Measurements from ENCODE around the gene RFX7.
"Not testable (repeated sequence)": the region's sequence is repeated elsewhere in the genome, so short reads cannot be mapped to it uniquely, and the experiment has no call there.

Gene RFX7

DNA sequence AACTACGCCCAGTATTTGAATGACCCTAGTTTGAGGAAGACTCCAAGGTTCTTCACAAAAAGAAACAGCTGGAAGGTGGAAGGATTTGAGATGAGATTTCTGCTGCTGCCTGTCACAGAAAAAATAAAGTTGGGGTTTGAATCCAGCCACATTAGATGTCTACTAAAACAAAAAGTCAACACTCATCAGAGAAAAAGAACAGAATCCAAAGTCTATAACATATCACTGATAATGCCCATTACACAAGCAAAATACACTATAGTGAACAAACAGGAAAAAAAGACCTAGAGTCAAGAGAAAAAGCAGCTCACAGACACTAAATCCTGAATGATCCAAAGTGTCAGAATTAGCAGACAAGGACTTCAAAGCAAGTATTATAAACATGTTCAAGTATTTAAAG, 56.0 kb downstream of the RFX7 start:
- H3K36me3 ChIP-seq (ENCODE audit: control insufficient read depth, insufficient read depth, low read length), result no peaks in the 10 kb centered on the region
- no peaks in the 10 kb centered on the region for H3K4me1 ChIP-seq (ENCODE audit: control insufficient read depth, insufficient read depth, low read length)
- no peak overlapping the region for H3K4me3 ChIP-seq (ENCODE audit: low read length)
- H3K9ac ChIP-seq (ENCODE audit: low read length), result no peak overlapping the region
- no peak overlapping the region for H3K27ac ChIP-seq (ENCODE audit: low read depth, low read length)
- H3K27me3 ChIP-seq (ENCODE audit: control insufficient read depth, insufficient read depth, low read length), result no peaks in the 10 kb centered on the region

DNA sequence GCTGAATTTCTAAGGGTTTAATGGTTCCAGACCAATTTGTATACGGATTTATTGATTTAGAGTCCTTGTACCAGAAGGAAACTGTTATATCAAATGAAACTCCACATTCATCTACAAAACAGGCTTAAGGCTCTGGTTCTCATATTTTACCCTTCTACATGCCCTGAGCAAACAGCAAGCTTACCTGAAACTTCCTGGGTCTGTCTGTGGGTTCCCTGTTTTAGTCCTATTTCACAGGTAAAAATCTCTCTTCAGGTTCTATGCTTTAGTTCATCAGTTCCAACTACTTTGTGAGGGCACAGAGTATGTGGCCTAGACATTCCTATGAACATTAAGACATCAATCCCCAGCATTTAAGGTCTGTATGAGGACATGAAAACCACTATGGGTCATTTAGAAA, 57.7 kb downstream of the RFX7 start:
- Histone ChIP-seq H3K4me1 (ENCODE audit: control insufficient read depth, insufficient read depth, low read length) (no peaks in the 10 kb centered on the region), H3K27ac (ENCODE audit: low read depth, low read length) (no peak overlapping the region), H3K4me3 (ENCODE audit: low read length) (no peak overlapping the region), H3K9ac (ENCODE audit: low read length) (no peak overlapping the region), H3K27me3 (ENCODE audit: control insufficient read depth, insufficient read depth, low read length) (no peaks in the 10 kb centered on the region), H3K36me3 (ENCODE audit: control insufficient read depth, insufficient read depth, low read length) (no peaks in the 10 kb centered on the region)

DNA sequence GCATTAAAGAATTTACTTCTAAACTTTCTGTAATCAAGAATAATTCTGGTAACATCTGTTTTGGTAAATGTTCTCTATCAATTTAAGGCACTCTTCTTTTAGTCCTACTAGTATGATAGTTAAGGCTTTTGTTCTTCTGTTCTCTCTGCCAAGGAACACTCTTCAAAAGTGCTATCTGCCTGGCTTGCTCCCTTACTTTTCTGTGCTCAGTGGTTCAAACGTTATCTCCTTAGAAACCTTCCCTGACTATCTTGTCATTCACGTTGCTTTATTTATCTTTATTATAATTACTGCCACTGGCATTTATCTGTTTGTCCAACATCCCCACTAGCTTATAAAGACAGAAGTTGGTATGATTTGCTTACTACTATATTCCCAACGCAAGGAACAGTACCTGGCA, 59.2 kb downstream of the RFX7 start:
- H3K4me1 ChIP-seq (ENCODE audit: control insufficient read depth, insufficient read depth, low read length), result no peaks in the 10 kb centered on the region
- H3K36me3 ChIP-seq (ENCODE audit: control insufficient read depth, insufficient read depth, low read length), result no peaks in the 10 kb centered on the region
- no peaks in the 10 kb centered on the region for H3K27me3 ChIP-seq (ENCODE audit: control insufficient read depth, insufficient read depth, low read length)
- H3K9ac ChIP-seq (ENCODE audit: low read length), result no peak overlapping the region
- no peak overlapping the region for H3K4me3 ChIP-seq (ENCODE audit: low read length)
- H3K27ac ChIP-seq (ENCODE audit: low read depth, low read length), result no peak overlapping the region

DNA sequence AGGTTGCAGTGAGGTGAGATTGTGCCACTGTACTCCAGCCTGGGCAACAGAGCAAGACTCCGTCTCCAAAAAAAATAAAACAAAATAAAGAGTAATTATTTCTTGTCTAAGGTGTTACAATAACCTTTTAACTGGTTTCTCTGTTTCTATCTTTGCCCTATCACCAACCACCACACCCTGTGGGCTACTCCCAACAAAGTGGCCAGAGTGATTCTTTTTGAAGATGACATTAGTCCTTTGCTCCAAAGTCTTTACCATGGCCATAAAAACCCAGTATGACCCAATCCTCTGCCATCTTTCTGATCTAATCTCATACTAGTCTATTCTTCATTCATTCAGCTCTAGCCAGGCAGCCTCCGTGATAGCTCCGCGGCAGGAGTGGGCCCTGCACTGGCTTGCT, 62.8 kb downstream of the RFX7 start:
- H3K27ac ChIP-seq (ENCODE audit: low read depth, low read length), result no peak overlapping the region
- H3K9ac ChIP-seq (ENCODE audit: low read length), result no peak overlapping the region
- no peaks in the 10 kb centered on the region for H3K4me1 ChIP-seq (ENCODE audit: control insufficient read depth, insufficient read depth, low read length)
- no peak overlapping the region for H3K4me3 ChIP-seq (ENCODE audit: low read length)
- no peaks in the 10 kb centered on the region for H3K27me3 ChIP-seq (ENCODE audit: control insufficient read depth, insufficient read depth, low read length)
- no peaks in the 10 kb centered on the region for H3K36me3 ChIP-seq (ENCODE audit: control insufficient read depth, insufficient read depth, low read length)

DNA sequence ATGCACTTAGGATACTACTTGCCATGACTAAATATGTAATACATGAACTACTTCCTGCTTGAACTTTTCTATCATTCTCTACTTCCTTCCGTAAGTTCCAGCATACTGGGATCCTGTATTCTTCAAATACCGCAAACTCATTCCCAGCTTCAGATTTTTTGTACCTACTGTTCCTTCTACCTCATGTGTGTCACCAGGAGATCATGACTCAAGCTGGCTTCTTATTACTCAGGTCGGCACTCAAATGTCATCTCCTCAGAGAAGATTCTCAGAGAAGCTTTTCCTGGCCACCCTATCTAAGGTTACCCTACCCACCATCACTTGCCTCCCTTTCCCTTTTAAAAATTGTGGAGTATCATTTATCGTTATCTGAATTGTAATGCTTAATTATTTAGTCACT, 66.7 kb downstream of the RFX7 start:
- no peak overlapping the region for H3K9ac ChIP-seq (ENCODE audit: low read length)
- H3K27me3 ChIP-seq (ENCODE audit: control insufficient read depth, insufficient read depth, low read length), result no peaks in the 10 kb centered on the region
- H3K4me3 ChIP-seq (ENCODE audit: low read length), result no peak overlapping the region
- H3K27ac ChIP-seq (ENCODE audit: low read depth, low read length), result no peak overlapping the region
- H3K36me3 ChIP-seq (ENCODE audit: control insufficient read depth, insufficient read depth, low read length), result no peaks in the 10 kb centered on the region
- no peaks in the 10 kb centered on the region for H3K4me1 ChIP-seq (ENCODE audit: control insufficient read depth, insufficient read depth, low read length)

DNA sequence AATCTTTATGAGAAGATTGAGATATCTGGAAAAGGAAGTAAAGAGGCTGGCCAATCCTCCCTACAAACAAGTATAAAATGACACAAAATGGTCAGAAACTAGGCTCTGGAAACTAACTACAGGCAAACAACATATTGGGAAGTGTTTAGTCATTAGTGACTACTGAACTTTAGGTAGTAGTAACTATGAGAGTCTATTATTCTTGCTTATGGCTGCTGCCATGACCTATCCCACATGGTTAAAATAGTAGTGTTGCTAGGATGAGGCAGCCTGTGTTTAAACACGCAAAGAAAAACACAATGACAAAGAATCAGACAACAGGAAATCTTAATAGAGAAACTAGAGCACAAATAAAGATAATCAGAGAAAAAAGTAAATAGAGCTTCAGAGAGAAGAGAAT, 67.9 kb downstream of the RFX7 start:
- Histone ChIP-seq H3K27me3 (ENCODE audit: control insufficient read depth, insufficient read depth, low read length) (no peaks in the 10 kb centered on the region), H3K4me1 (ENCODE audit: control insufficient read depth, insufficient read depth, low read length) (no peaks in the 10 kb centered on the region), H3K27ac (ENCODE audit: low read depth, low read length) (no peak overlapping the region), H3K9ac (ENCODE audit: low read length) (no peak overlapping the region), H3K36me3 (ENCODE audit: control insufficient read depth, insufficient read depth, low read length) (no peaks in the 10 kb centered on the region), H3K4me3 (ENCODE audit: low read length) (no peak overlapping the region)

DNA sequence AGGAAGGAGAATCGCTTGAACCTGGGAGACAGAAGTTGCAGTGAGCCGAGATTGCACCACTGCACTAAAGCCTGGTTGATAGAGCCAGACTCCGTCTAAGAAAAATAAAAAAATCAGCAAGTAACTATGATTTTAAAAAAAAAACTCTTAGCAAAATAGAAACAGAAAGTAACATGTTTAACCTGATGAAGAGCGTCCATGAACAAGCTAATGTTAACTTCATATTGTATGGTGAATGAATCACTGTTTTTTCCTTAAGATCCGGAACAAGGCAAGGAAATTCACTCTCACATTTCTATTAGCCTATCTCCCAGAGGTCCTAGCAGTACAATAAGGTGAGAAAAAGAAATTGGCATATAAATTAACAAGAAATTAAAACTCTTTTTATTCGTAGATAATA, 69.0 kb downstream of the RFX7 start:
- H3K4me3 ChIP-seq (ENCODE audit: low read length), result no peak overlapping the region
- H3K36me3 ChIP-seq (ENCODE audit: control insufficient read depth, insufficient read depth, low read length), result no peaks in the 10 kb centered on the region
- H3K9ac ChIP-seq (ENCODE audit: low read length), result no peak overlapping the region
- no peak overlapping the region for H3K27ac ChIP-seq (ENCODE audit: low read depth, low read length)
- H3K27me3 ChIP-seq (ENCODE audit: control insufficient read depth, insufficient read depth, low read length), result no peaks in the 10 kb centered on the region
- no peaks in the 10 kb centered on the region for H3K4me1 ChIP-seq (ENCODE audit: control insufficient read depth, insufficient read depth, low read length)

DNA sequence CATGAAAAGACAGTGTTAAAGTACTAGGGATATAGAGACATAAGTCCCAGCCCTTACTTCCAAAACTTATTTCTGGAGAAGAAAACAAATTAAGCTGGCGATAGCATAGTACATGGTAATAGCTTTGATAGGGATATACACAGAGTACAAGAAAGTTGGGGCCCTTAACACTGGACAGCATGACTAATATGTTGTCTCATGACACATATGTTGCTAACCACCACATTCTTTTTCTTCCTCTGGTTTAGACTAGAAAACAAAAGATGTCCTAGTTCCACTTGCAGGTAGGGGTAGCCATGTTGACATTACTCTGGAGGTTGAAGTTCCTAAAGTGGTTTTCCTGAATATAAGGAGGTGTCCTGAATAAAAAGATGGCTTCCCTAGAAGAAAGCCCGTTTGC, 75.3 kb downstream of the RFX7 start:
- Histone ChIP-seq H3K9ac (ENCODE audit: low read length) (no peak overlapping the region), H3K27ac (ENCODE audit: low read depth, low read length) (no peak overlapping the region), H3K4me3 (ENCODE audit: low read length) (no peak overlapping the region), H3K36me3 (ENCODE audit: control insufficient read depth, insufficient read depth, low read length) (no peaks in the 10 kb centered on the region), H3K27me3 (ENCODE audit: control insufficient read depth, insufficient read depth, low read length) (no peaks in the 10 kb centered on the region), H3K4me1 (ENCODE audit: control insufficient read depth, insufficient read depth, low read length) (no peaks in the 10 kb centered on the region)

DNA sequence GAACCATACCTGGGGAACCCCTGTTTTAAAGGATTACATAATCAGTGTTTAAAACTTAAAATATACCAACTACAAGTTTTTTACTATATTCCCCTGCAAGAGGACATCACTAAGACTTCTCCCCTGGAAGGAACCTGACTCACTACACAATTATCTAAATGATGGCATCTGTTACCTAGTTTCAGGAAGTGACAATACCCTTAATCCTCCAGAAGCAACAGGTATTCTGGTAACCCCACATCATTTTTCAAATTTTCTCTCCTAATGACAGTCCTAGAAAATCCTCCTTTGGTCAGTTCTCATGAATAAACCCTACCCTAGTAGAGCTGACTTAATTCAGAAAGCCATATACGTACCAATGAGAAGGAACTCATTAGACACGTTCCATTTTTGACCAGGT, 78.4 kb downstream of the RFX7 start:
- no peak overlapping the region for H3K9ac ChIP-seq (ENCODE audit: low read length)
- H3K4me3 ChIP-seq (ENCODE audit: low read length), result no peak overlapping the region
- H3K27ac ChIP-seq (ENCODE audit: low read depth, low read length), result no peak overlapping the region
- H3K27me3 ChIP-seq (ENCODE audit: control insufficient read depth, insufficient read depth, low read length), result no peaks in the 10 kb centered on the region
- H3K4me1 ChIP-seq (ENCODE audit: control insufficient read depth, insufficient read depth, low read length), result no peaks in the 10 kb centered on the region
- no peaks in the 10 kb centered on the region for H3K36me3 ChIP-seq (ENCODE audit: control insufficient read depth, insufficient read depth, low read length)

DNA sequence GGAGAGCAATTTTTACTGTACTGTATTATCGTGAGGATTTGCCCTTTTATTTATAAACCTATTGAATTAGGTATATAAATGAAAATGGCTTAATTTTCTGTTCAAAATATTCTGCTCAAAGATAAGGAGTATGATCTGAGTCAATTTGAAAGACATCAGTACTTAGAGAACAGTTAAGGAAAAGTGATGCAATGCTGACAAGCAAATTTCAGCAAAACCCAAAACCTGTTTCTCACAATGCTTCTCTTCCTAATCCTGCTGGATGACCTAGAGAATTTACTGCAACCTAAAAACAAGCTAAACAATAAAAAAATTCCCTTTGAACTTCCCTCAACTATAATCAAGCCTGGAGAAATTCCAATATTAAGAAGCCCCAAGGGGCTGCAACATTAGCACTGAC, 82.7 kb downstream of the RFX7 start:
- H3K9ac ChIP-seq (ENCODE audit: low read length), result no peak overlapping the region

DNA sequence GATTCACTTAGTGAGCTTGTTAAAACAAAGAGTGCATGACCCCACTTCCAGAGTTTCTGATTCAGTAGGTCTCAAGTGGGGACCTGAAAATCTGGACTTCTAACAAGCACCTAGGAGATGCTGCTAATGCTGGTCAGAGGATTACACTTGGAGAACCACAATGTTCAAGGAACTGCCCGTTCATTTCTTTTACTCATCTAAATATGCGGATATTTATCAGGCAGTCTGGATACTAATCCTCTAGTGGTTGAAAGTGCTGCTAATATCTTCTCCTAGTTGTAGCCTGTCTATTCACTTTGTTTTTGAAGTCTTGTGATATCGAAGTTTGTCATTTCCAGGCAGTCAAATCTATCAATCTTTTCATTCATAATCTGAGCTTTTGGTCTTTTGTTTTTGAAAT, 86.8 kb downstream of the RFX7 start:
- H3K27me3 ChIP-seq (ENCODE audit: control insufficient read depth, insufficient read depth, low read length), result no peaks in the 10 kb centered on the region
- H3K36me3 ChIP-seq (ENCODE audit: control insufficient read depth, insufficient read depth, low read length), result no peaks in the 10 kb centered on the region
- no peaks in the 10 kb centered on the region for H3K4me1 ChIP-seq (ENCODE audit: control insufficient read depth, insufficient read depth, low read length)
- no peak overlapping the region for H3K9ac ChIP-seq (ENCODE audit: low read length)
- no peak overlapping the region for H3K27ac ChIP-seq (ENCODE audit: low read depth, low read length)
- H3K4me3 ChIP-seq (ENCODE audit: low read length), result no peak overlapping the region

More for the DNA sequence above, 82.7 kb downstream of the RFX7 start:
- no peaks in the 10 kb centered on the region for H3K27me3 ChIP-seq (ENCODE audit: control insufficient read depth, insufficient read depth, low read length)
- no peaks in the 10 kb centered on the region for H3K36me3 ChIP-seq (ENCODE audit: control insufficient read depth, insufficient read depth, low read length)
- no peak overlapping the region for H3K4me3 ChIP-seq (ENCODE audit: low read length)
- no peaks in the 10 kb centered on the region for H3K4me1 ChIP-seq (ENCODE audit: control insufficient read depth, insufficient read depth, low read length)
- no peak overlapping the region for H3K27ac ChIP-seq (ENCODE audit: low read depth, low read length)

DNA sequence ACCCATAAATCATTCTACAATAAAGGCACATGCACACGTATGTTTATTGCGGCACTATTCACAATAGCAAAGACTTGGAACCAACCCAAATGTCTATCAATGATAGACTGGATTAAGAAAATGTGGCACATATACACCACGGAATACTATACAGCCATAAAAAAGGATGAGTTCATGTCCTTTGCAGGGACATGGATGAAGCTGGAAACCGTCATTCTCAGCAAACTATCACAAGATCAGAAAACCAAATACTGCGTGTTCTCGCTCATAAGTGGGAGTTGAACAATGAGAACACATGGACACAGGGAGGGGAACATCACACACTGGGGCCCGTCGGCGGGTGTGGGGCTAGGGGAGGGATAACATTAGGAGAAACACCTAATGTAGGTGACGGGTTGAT, 88.4 kb downstream of the RFX7 start:
- not testable (repeated sequence) for H3K4me3 ChIP-seq (ENCODE audit: low read length); H3K4me1 ChIP-seq (ENCODE audit: control insufficient read depth, insufficient read depth, low read length); H3K36me3 ChIP-seq (ENCODE audit: control insufficient read depth, insufficient read depth, low read length); H3K27ac ChIP-seq (ENCODE audit: low read depth, low read length); H3K9ac ChIP-seq (ENCODE audit: low read length); H3K27me3 ChIP-seq (ENCODE audit: control insufficient read depth, insufficient read depth, low read length)

DNA sequence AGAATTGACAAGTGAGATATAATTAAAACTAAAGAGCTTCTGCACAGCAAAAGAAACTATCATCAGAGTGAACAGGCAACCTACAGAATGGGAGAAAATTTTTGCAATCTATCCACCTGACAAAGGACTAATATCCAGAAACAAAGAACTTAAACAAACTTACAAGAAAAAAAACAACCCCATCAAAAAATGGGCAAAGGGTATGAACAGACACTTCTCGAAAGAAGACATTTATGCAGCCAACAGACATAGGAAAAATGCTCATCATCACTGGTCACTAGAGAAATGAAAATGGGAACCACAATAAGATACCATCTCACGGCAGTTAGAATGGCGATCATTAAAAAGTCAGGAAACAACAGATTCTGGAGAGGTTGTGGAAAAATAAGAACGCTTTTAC, 88.9 kb downstream of the RFX7 start:
- H3K27ac ChIP-seq (ENCODE audit: low read depth, low read length); H3K4me3 ChIP-seq (ENCODE audit: low read length); H3K36me3 ChIP-seq (ENCODE audit: control insufficient read depth, insufficient read depth, low read length); H3K9ac ChIP-seq (ENCODE audit: low read length); H3K4me1 ChIP-seq (ENCODE audit: control insufficient read depth, insufficient read depth, low read length); H3K27me3 ChIP-seq (ENCODE audit: control insufficient read depth, insufficient read depth, low read length): not testable (repeated sequence)

DNA sequence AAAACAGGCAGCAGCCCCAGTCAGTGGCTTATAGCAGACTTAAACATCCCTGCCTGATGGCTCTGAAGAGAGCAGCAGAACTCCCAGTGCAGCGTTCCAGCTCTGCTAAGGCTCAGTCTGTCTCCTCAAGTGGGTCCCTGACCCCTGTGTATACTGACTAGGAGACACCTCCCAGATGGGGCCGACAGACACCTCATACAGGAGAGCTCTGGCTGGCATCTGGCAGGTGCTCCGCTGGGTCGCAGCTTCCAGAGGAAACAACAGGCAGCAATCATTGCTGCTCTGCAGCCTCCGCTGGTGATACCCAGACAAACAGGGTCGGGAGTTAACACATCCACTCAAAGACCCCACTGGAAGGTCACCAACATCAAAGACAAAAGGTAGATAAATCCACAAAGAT, 93.5 kb downstream of the RFX7 start:
- Histone ChIP-seq H3K36me3 (ENCODE audit: control insufficient read depth, insufficient read depth, low read length) (no peaks in the 10 kb centered on the region), H3K27ac (ENCODE audit: low read depth, low read length) (no peak overlapping the region), H3K9ac (ENCODE audit: low read length) (no peak overlapping the region), H3K4me1 (ENCODE audit: control insufficient read depth, insufficient read depth, low read length) (no peaks in the 10 kb centered on the region), H3K4me3 (ENCODE audit: low read length) (no peak overlapping the region), H3K27me3 (ENCODE audit: control insufficient read depth, insufficient read depth, low read length) (no peaks in the 10 kb centered on the region)
